IMR-90 (cell line): ENCODE results near the gene DIPK1A. TPM values are rescaled to one million over a fixed set of nuclear protein-coding genes. Genes with fewer than 3 reads are reported as not detected.

Experiments
- ATAC-seq: fragments of 200-7000 bp; cut with Tn5 transposase; 2 replicates; pipeline ENCODE4 v1.9.1; 2020; ENCODE audit warnings: low read depth, mild to moderate bottlenecking, moderate library complexity
- BruUV-seq: library from RNA; stranded (reverse); fragments of 400-500 nt; replicated peaks from 2 replicates; lab custom pipeline; 2021; lab: Mats Ljungman, UMichigan
- CTCF ChIA-PET: fragments of 300-600 bp; formaldehyde crosslinking; extraction: SDS; loops from one replicate; lab custom pipeline; 2021; ENCODE audit warnings: antibody characterized with exemption; lab: Yijun Ruan, JAX
- POLR2A ChIA-PET: fragments of 300-600 bp; sonication (Branson Sonifier 250); formaldehyde crosslinking; loops from one replicate; lab custom pipeline; 2022; ENCODE audit warnings: antibody characterized with exemption; ENCODE audit not compliant: unreplicated experiment; lab: Charles Lee
- DNase-seq: peaks from one replicate; pipeline ENCODE4 v3.0.0; 2013
- H2AFZ ChIP-seq: replicated peaks from 2 replicates; pipeline ENCODE3; 2013; ENCODE audit warnings: low read length, mild to moderate bottlenecking; ENCODE audit not compliant: poor library complexity
- H2AK5ac ChIP-seq: 2 replicates; pipeline ENCODE4 v1.6.1; 2013; ENCODE audit warnings: low read depth, low read length, inconsistent platforms
- H2AK9ac ChIP-seq: replicated peaks from 2 replicates; pipeline ENCODE3; 2013; ENCODE audit warnings: mild to moderate bottlenecking, low read depth, low read length, moderate library complexity; ENCODE audit not compliant: poor library complexity
- H2BK120ac ChIP-seq: 2 replicates; pipeline ENCODE4 v1.6.1; 2013; ENCODE audit warnings: low read depth, low read length, inconsistent platforms
- H2BK15ac ChIP-seq: 3 replicates; pipeline ENCODE4 v1.6.1; 2013; ENCODE audit warnings: low read depth, low read length, inconsistent platforms
- H2BK20ac ChIP-seq: 2 replicates; pipeline ENCODE4 v1.6.1; 2013; ENCODE audit warnings: low read depth, mild to moderate bottlenecking, inconsistent platforms, low read length, moderate library complexity
- H2BK5ac ChIP-seq: 2 replicates; pipeline ENCODE4 v1.6.1; 2013; ENCODE audit warnings: mild to moderate bottlenecking, low read depth, low read length, inconsistent platforms; ENCODE audit not compliant: poor library complexity, severe bottlenecking
- H3K14ac ChIP-seq: replicated peaks from 2 replicates; pipeline ENCODE4 v1.6.1; 2013; ENCODE audit warnings: low read depth, low read length, inconsistent platforms
- H3K18ac ChIP-seq: 2 replicates; pipeline ENCODE4 v1.6.1; 2013; ENCODE audit warnings: low read depth, low read length, control low read depth
- H3K23ac ChIP-seq: 2 replicates; pipeline ENCODE4 v1.6.1; 2013; ENCODE audit warnings: low read depth, low read length, inconsistent platforms
- H3K27ac ChIP-seq: 2 replicates; pipeline ENCODE4 v1.5.1; 2013; ENCODE audit warnings: mild to moderate bottlenecking, control low read depth, low read length; ENCODE audit not compliant: insufficient read depth
- H3K27me3 ChIP-seq: 2 replicates; pipeline ENCODE4 v1.6.1; 2013; ENCODE audit warnings: low read length; ENCODE audit not compliant: control insufficient read depth, insufficient read depth
- H3K36me3 ChIP-seq: 2 replicates; pipeline ENCODE4 v1.6.1; 2013; ENCODE audit warnings: low read length, mixed read lengths; ENCODE audit not compliant: control insufficient read depth, insufficient read depth
- H3K4ac ChIP-seq: 2 replicates; pipeline ENCODE4 v1.6.1; 2013; ENCODE audit warnings: low read depth, low read length, inconsistent platforms
- H3K4me1 ChIP-seq: 2 replicates; pipeline ENCODE4 v1.6.1; 2013; ENCODE audit warnings: low read length, mixed read lengths; ENCODE audit not compliant: control insufficient read depth, insufficient read depth
- H3K4me2 ChIP-seq: 2 replicates; pipeline ENCODE4 v1.6.1; 2013; ENCODE audit warnings: low read depth, mild to moderate bottlenecking, control low read depth, low read length, moderate library complexity
- H3K4me3 ChIP-seq: 2 replicates; pipeline ENCODE4 v1.5.1; 2013; ENCODE audit warnings: low read depth, mild to moderate bottlenecking, control low read depth, low read length, moderate library complexity; ENCODE audit not compliant: insufficient read depth
- H3K56ac ChIP-seq: 2 replicates; pipeline ENCODE4 v1.6.1; 2013; ENCODE audit warnings: low read length, inconsistent platforms; ENCODE audit not compliant: insufficient read depth; ENCODE audit errors: extremely low read depth
- H3K79me1 ChIP-seq, 2 experiments: 2 replicates each; pipeline ENCODE4 v1.6.1; 2013; ENCODE audit warnings: low read length in 2 of 2, inconsistent platforms in 1 of 2, low read depth in 1 of 2
- H3K9ac ChIP-seq: 2 replicates; pipeline ENCODE4 v1.6.1; 2013; ENCODE audit warnings: low read depth, low read length, control low read depth
- H3K9me1 ChIP-seq: 2 replicates; pipeline ENCODE4 v1.6.1; 2013; ENCODE audit warnings: low read length, inconsistent platforms; ENCODE audit not compliant: insufficient read depth
- H3K9me3 ChIP-seq: 2 replicates; pipeline ENCODE4 v1.6.1; 2013; ENCODE audit warnings: low read length; ENCODE audit not compliant: control insufficient read depth, insufficient read depth
- H4K20me1 ChIP-seq: 2 replicates; pipeline ENCODE4 v1.6.1; 2013; ENCODE audit warnings: low read length, inconsistent platforms; ENCODE audit not compliant: insufficient read depth
- H4K5ac ChIP-seq: 2 replicates; pipeline ENCODE4 v1.6.1; 2013; ENCODE audit warnings: mild to moderate bottlenecking, low read depth, low read length, control low read depth
- H4K8ac ChIP-seq, 2 experiments: 2 replicates each; pipeline ENCODE4 v1.6.1; 2013; ENCODE audit warnings: low read depth in 2 of 2, low read length in 2 of 2, control low read depth in 1 of 2, inconsistent platforms in 1 of 2
- H4K91ac ChIP-seq: 2 replicates; pipeline ENCODE4 v1.6.1; 2013; ENCODE audit warnings: low read depth, low read length, inconsistent platforms; ENCODE audit not compliant: insufficient read depth
- BHLHE40 ChIP-seq: fragments of 150-350 bp; IDR thresholded peaks from 2 replicates; pipeline ENCODE4 v1.6.1; 2016; ENCODE audit warnings: mild to moderate bottlenecking, low read depth, low read length
- CHD1 ChIP-seq: IDR thresholded peaks from 2 replicates; pipeline ENCODE4 v1.6.1; 2012; ENCODE audit warnings: low read depth, low read length, improper control_type of control experiment
- CTCF ChIP-seq: conservative IDR thresholded peaks from 2 replicates; pipeline ENCODE4 v1.5.1; 2012; ENCODE audit warnings: mild to moderate bottlenecking, low read depth, low read length, improper control_type of control experiment
- FOS ChIP-seq: fragments of 150-350 bp; IDR thresholded peaks from 2 replicates; pipeline ENCODE4 v1.6.1; 2016; ENCODE audit warnings: low read depth, low read length
- MAZ ChIP-seq: IDR thresholded peaks from 2 replicates; pipeline ENCODE4 v1.6.1; 2012; ENCODE audit warnings: low read depth, mild to moderate bottlenecking, low read length, improper control_type of control experiment, moderate library complexity, borderline replicate concordance
- MXI1 ChIP-seq: IDR thresholded peaks from 2 replicates; pipeline ENCODE4 v1.6.1; 2012; ENCODE audit warnings: low read depth, mild to moderate bottlenecking, low read length, moderate library complexity, borderline replicate concordance
- NFE2L2 ChIP-seq: fragments of 150-350 bp; IDR thresholded peaks from 2 replicates; pipeline ENCODE4 v1.6.1; 2016; ENCODE audit warnings: low read depth, mild to moderate bottlenecking, low read length
- POLR2A ChIP-seq: IDR thresholded peaks from 2 replicates; pipeline ENCODE4 v1.6.1; 2012; ENCODE audit warnings: mild to moderate bottlenecking, low read depth, low read length
- RAD21 ChIP-seq: IDR thresholded peaks from 2 replicates; pipeline ENCODE4 v1.6.1; 2012; ENCODE audit warnings: low read length, improper control_type of control experiment
- RFX5 ChIP-seq: IDR thresholded peaks from 2 replicates; pipeline ENCODE4 v1.8.0; 2012; ENCODE audit warnings: low read depth, mild to moderate bottlenecking, low read length, moderate library complexity
- WGBS, 2 experiments: methylation state at CpG; one replicate each; pipeline versions ENCODE4 v1.1.5 to v1.1.7; 2013; ENCODE audit warnings: missing lambda C conversion rate in 2 of 2; ENCODE audit not compliant: insufficient read length in 1 of 2; ENCODE audit errors: extremely low coverage in 2 of 2; 5-methylcytosine and 5-hydroxymethylcytosine counted together
- dilution Hi-C: fragments of 300-500 bp; cut with HindIII; formaldehyde crosslinking; loops from one replicate; pipeline ENCODE4 v1.14.3; 2018; ENCODE audit warnings: low sequenced_read_pairs; ENCODE audit not compliant: unreplicated experiment
- in situ Hi-C: fragments of 300-500 bp; cut with MboI; formaldehyde crosslinking; loops from 3 replicates; pipeline ENCODE4 v1.14.3; 2019; ENCODE audit warnings: low sequenced_read_pairs, inconsistent platforms, mixed read lengths
- intact Hi-C: fragments of 100-400 bp; cut with micrococcal nuclease; formaldehyde crosslinking; loops from 2 replicates; pipeline ENCODE4 v1.10.0; 2022
- polyA plus RNA-seq, 3 experiments: library from polyadenylated mRNA; depleted of rRNA; stranded (reverse); fragments of >200 nt; gene quantifications; 2 replicates each; pipeline ENCODE4 v1.2.3, GENCODE V29; 2012; ENCODE audit warnings: low replicate concordance in 1 of 3
- total RNA-seq: library from RNA; depleted of rRNA; stranded (reverse); fragments of >200 nt; gene quantifications from 2 replicates; pipeline ENCODE4 v1.2.3, GENCODE V29; 2012
- TF ChIP-seq, protein P1 (sequence below): fragments of 150-350 bp; IDR thresholded peaks from 2 replicates; pipeline ENCODE4 v1.6.1; 2016; ENCODE audit warnings: low read depth, mild to moderate bottlenecking, low read length, moderate library complexity, borderline replicate concordance

The DIPK1A gene
- total and polyA plus RNA-seq, 2 of the 4 experiments (the other 2 are of a cell fraction): 4.7 to 5.7 TPM

DNA sequence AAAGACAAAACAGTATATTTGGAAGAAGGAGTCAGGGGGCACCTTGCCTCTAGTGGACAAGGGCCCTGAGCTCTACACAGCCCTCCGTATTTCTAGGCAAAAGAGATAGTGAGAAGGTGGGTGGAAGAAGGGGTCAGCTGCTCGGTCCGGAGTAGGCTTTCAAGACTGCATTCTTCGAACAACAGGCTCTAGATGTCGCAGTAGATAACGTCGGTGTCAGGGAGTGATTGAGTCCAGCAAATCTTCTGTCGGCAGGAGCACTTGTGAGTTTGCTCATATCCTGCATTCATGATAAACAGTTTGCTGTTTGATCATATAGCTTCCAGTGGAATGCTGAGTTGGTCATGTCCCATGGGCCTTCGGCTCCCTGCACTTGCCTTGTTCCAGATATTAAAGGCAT lies 36.8 kb downstream of the DIPK1A start:
- intact Hi-C loops (no loop called here), in situ Hi-C loops (no loop called here), dilution Hi-C loops (no loop called here)
- Histone ChIP-seq H2BK120ac (no peak overlapping the region; the same call in 1 of the 2 replicates), H3K9me3 (no peaks in the 10 kb centered on the region), H3K4me1 (peaks cover 6% of the 10 kb centered on the region; the same call in 1 of the 2 replicates), H3K4me2 (no peak overlapping the region), H2AK5ac (peak overlapping the region; percentile 23; the same call in 1 of the 2 replicates), H3K4me3 (no peak overlapping the region), H3K9me1 (no peaks in the 10 kb centered on the region; the same call in 1 of the 2 replicates), H2BK5ac (no peak overlapping the region), H3K14ac (no peak overlapping the region; the same call in 1 of the 2 replicates), H3K18ac (0 out of 2 replicates have a peak overlapping the region, but pooled peaks have one; percentile 33), H3K79me1 (0 out of 4 replicates have a peak, but pooled peaks cover 0 to 3% of the 10 kb centered on the region in 2 experiments), H2AK9ac (no peak overlapping the region), H4K5ac (peak overlapping the region; percentile 40; the same call in 1 of the 2 replicates), H3K27ac (no peak overlapping the region), H4K91ac (no peak overlapping the region), H4K20me1 (no peaks in the 10 kb centered on the region), H3K9ac (no peak overlapping the region), H3K4ac (peak overlapping the region; percentile 3), H3K36me3 (no peaks in the 10 kb centered on the region), H3K23ac (peak overlapping the region; percentile 8; the same call in 1 of the 2 replicates), H2BK15ac (peak overlapping the region; percentile 41; the same call in 1 of the 3 replicates), H3K27me3 (no peaks in the 10 kb centered on the region), H3K56ac (no peak overlapping the region), H2BK20ac (0 out of 2 replicates have a peak overlapping the region, but pooled peaks have one; percentile 8), H2AFZ (no peak overlapping the region), H4K8ac (peak overlapping the region; percentile 12 to 65; a peak in 1 of 4 replicates)
- no peak for ATAC-seq
- CTCF ChIA-PET: interaction anchor here (1.2 kb wide), 1 partner anchor 65 kb away, joined by 3 read pairs; no protein-coding TSS in a partner anchor
- no peak for TF ChIP-seq NFE2L2
- no peak for TF ChIP-seq MXI1
- TF ChIP-seq MAZ: no peak
- TF ChIP-seq BHLHE40: no peak
- TF ChIP-seq, protein P1, sequence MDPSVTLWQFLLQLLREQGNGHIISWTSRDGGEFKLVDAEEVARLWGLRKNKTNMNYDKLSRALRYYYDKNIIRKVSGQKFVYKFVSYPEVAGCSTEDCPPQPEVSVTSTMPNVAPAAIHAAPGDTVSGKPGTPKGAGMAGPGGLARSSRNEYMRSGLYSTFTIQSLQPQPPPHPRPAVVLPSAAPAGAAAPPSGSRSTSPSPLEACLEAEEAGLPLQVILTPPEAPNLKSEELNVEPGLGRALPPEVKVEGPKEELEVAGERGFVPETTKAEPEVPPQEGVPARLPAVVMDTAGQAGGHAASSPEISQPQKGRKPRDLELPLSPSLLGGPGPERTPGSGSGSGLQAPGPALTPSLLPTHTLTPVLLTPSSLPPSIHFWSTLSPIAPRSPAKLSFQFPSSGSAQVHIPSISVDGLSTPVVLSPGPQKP: no peak
- TF ChIP-seq FOS: no peak
- no peak for TF ChIP-seq CTCF
- no peak for TF ChIP-seq CHD1
- TF ChIP-seq RAD21: no peak
- TF ChIP-seq RFX5: no peak
- TF ChIP-seq POLR2A: no peak
- POLR2A ChIA-PET: no interaction called here
- no peak for DNase-seq
- no TSS peak for BruUV-seq
- WGBS, 2 experiments: 80% methylated on average over 1 of the region's 9 CpGs; no CpG with 5 or more reads in 1 of the 2 experiments
